BJ (cell line): ENCODE measurements around the gene SDCCAG8. TPM values are rescaled to one million over a fixed set of nuclear protein-coding genes. Genes with fewer than 3 reads are reported as not detected.

Source experiments
- CTCF ChIA-PET: fragments of 350-600 bp; formaldehyde crosslinking; extraction: SDS; loops from one replicate; lab custom pipeline; 2021; ENCODE audit warnings: antibody characterized with exemption, inconsistent platforms; lab: Yijun Ruan, JAX
- POLR2A ChIA-PET: fragments of 300-600 bp; sonication (Branson Sonifier 250); formaldehyde crosslinking; extraction: SDS; loops from one replicate; lab custom pipeline; 2021; ENCODE audit warnings: antibody characterized with exemption; lab: Charles Lee
- DNase-seq: peaks from one replicate; pipeline ENCODE4 v3.0.0-alpha.2; 2011; ENCODE audit warnings: low read depth
- H3K27me3 ChIP-seq: 2 replicates; pipeline ENCODE4 v1.6.0; 2011; ENCODE audit warnings: low read length; ENCODE audit not compliant: control insufficient read depth, insufficient read depth
- H3K36me3 ChIP-seq: 2 replicates; pipeline ENCODE4 v1.5.1; 2011; ENCODE audit warnings: low read length; ENCODE audit not compliant: control insufficient read depth, insufficient read depth
- H3K4me3 ChIP-seq: 2 replicates; pipeline ENCODE4 v1.5.1; 2011; ENCODE audit warnings: low read depth, mild to moderate bottlenecking, control low read depth, low read length
- polyA plus RNA-seq: library from polyadenylated mRNA; depleted of rRNA; stranded (reverse); fragments of >200 nt; gene quantifications from 2 replicates; pipeline ENCODE4 v1.2.3, GENCODE V29; 2011
- TF ChIP-seq, protein P1 (sequence below): IDR thresholded peaks from 2 replicates; pipeline ENCODE4 v1.5.1; 2011; ENCODE audit warnings: low read depth, mild to moderate bottlenecking, control low read depth, inconsistent platforms, low read length, moderate library complexity; ENCODE audit not compliant: insufficient read depth

The SDCCAG8 gene
- polyA plus RNA-seq, 1 experiment = 17.0 TPM

DNA sequence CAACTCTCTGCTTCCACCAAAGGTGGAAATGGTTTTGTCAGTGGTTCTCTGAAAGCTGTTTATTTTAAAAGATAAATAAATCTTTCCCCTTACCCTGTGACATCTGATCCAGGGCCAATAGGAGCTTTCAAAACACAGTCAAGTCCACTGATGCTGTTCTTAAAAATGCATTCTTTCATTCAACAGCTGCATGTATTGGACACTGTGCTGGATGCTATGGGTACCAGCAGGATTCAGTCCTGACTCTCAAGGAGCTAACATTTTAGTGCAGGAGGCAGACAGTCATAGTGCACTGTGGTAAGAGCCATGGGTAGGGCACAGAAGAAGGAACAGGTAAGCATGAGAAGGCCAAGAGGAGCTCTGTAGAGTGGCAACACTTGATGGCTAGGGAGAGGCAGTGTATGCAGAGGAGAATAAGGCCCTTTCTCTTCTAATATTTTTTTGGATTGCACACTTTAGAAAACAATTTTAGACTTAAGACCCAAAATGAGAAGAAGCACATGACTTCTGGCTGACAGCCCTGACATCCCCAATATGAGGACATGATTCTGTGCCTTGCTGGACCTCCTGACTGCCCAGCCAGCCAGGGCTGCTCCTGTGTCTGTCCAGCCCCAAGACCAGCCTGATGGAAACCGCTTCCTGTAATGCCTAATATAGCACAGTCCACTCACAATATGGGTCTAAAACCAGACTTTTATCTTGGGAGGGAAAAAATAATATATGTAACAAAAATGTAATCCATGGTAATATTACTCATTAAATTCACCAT is 207.3 kb downstream of the SDCCAG8 start:
- Histone ChIP-seq H3K36me3 (no peaks in the 10 kb centered on the region), H3K4me3 (no peak overlapping the region), H3K27me3 (no peaks in the 10 kb centered on the region)
- ChIA-PET CTCF (no interaction called here), POLR2A (no interaction called here)
- TF ChIP-seq, protein P1, sequence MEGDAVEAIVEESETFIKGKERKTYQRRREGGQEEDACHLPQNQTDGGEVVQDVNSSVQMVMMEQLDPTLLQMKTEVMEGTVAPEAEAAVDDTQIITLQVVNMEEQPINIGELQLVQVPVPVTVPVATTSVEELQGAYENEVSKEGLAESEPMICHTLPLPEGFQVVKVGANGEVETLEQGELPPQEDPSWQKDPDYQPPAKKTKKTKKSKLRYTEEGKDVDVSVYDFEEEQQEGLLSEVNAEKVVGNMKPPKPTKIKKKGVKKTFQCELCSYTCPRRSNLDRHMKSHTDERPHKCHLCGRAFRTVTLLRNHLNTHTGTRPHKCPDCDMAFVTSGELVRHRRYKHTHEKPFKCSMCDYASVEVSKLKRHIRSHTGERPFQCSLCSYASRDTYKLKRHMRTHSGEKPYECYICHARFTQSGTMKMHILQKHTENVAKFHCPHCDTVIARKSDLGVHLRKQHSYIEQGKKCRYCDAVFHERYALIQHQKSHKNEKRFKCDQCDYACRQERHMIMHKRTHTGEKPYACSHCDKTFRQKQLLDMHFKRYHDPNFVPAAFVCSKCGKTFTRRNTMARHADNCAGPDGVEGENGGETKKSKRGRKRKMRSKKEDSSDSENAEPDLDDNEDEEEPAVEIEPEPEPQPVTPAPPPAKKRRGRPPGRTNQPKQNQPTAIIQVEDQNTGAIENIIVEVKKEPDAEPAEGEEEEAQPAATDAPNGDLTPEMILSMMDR = no peak
- DNase-seq = no peak

DNA sequence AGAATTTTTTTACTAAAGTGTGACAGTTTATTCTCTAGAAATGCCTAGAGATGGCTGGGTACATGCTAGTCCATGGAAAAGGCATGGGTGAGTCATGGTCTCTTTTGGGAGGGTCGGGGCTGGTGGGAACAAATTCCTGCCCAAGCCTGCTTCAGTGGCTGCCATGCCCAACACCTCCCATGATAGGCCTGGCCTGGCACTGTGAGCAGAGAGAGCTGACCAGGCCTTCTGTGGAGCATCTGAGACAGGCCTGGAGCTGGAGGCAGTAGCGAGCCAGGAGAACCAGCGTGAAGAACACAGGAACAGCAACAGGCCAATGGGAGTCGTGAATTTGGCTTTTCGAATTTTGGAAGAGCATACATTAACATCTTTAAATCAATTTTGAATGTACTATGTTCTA is 209.2 kb downstream of the SDCCAG8 start:
- TF ChIP-seq, protein P1 = no peak
- H3K36me3 ChIP-seq = no peaks in the 10 kb centered on the region
- no peak overlapping the region for H3K4me3 ChIP-seq
- CTCF ChIA-PET = no interaction called here
- no peaks in the 10 kb centered on the region for H3K27me3 ChIP-seq
- DNase-seq = no peak
- POLR2A ChIA-PET = no interaction called here

DNA sequence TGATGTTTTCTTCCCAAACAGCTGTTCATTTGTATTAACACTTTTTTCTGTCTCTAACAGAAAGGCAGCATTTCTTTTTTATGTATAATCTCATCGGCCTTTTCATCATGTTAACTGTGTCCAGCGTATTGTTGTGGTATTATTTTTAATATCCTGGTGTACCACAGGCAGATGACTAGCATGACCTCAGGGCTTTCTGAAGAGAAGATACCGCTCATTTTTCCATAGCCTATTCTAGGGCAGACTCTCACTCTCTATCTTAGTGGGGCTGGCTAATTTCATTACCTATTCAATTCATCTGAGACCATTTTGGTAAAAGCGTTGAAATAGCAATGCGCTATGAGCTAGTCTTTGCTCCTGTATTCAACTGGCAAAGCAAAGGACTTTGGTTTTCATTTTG is 209.9 kb downstream of the SDCCAG8 start:
- no peaks in the 10 kb centered on the region for H3K36me3 ChIP-seq
- CTCF ChIA-PET = interaction anchor here (1.1 kb wide), 1 partner anchor 12 kb away, joined by 3 read pairs; no protein-coding TSS in a partner anchor
- TF ChIP-seq, protein P1 = no peak
- no peak for DNase-seq
- H3K4me3 ChIP-seq = no peak overlapping the region
- H3K27me3 ChIP-seq = no peaks in the 10 kb centered on the region
- POLR2A ChIA-PET = no interaction called here

DNA sequence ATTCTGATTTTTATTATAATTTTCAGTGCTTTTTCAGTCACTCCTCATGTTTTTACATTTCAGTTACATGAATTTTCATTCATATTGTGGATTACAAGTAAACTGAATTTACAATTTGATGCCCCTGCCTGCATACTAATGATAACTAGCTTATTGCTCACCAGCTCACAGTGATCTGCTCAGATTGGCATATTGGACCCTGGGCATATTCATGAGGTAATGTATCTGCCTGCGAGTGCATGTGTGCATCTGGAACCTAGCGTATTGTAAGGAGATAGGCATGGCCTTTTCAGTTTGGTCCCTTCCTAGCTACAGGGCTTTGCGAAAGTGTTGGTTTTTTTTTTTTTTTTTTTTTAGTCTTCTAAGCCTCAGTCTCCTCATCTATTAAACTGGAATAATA is 213.7 kb downstream of the SDCCAG8 start:
- TF ChIP-seq, protein P1 = no peak
- Histone ChIP-seq H3K27me3 (no peaks in the 10 kb centered on the region), H3K4me3 (no peak overlapping the region), H3K36me3 (no peaks in the 10 kb centered on the region)
- ChIA-PET CTCF (interaction anchor here (1.1 kb wide), 1 partner anchor 46 kb away, joined by 4 read pairs; no protein-coding TSS in a partner anchor), POLR2A (no interaction called here)
- no peak for DNase-seq

DNA sequence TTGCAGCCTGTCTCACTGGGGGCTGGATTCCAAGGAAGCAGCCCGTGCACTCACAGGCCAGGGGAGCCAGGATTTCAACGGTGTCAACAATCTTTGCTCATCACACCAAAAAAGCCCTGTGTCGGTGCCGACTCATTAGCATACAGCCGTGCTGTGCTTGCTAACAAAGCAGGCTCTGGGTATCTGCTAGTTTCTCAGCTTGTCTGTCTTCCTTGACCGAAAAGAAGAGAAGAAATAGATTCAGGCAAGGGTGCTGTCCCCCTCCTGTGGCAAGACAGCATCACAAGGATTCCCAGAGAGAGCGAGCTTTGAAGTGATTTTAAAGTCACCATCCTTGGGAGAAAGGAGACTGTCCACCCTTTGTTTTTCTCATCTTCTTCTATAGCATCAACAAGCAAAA is 214.7 kb downstream of the SDCCAG8 start:
- TF ChIP-seq, protein P1 = peak; percentile 22
- no peak overlapping the region for H3K4me3 ChIP-seq
- no peaks in the 10 kb centered on the region for H3K36me3 ChIP-seq
- DNase-seq = no peak
- H3K27me3 ChIP-seq = no peaks in the 10 kb centered on the region
- ChIA-PET POLR2A (no interaction called here), CTCF (interaction anchor here (1.1 kb wide), 1 partner anchor 47 kb away, joined by 4 read pairs; no protein-coding TSS in a partner anchor)
